ENCODE results near the gene ALK.

GRCh38 chr2:29240601-29241000, 680.8 kb downstream of the ALK start:
- TF ChIP-seq CREB1 (IDR thresholded peaks at IDR 0.05; ENCODE audit: low read depth) (no peak), TAF1 (IDR thresholded peaks at IDR 0.05; ENCODE audit: low read depth) (no peak), CEBPB (IDR thresholded peaks at IDR 0.05) (no peak), NFIC (IDR thresholded peaks at IDR 0.05) (no peak), EP300 (IDR thresholded peaks at IDR 0.05; ENCODE audit: borderline replicate concordance) (no peak), RAD21 (IDR thresholded peaks at IDR 0.05; ENCODE audit: low read depth) (no peak), TCF12 (IDR thresholded peaks at IDR 0.05; ENCODE audit: low read depth) (no peak)
- TF ChIP-seq, protein P1, sequence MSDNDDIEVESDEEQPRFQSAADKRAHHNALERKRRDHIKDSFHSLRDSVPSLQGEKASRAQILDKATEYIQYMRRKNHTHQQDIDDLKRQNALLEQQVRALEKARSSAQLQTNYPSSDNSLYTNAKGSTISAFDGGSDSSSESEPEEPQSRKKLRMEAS (IDR thresholded peaks at IDR 0.05), result no peak

Measured in Ishikawa (cell line).